Gastroesophageal sphincter (tissue), 4 donors: ENCODE measurements around the gene KAT2A. TPM values are rescaled to one million over a fixed set of nuclear protein-coding genes. Genes with fewer than 3 reads are reported as not detected.

Experiments
- ATAC-seq: fragments of 150-250 bp; one replicate; pipeline ENCODE4 v1.9.1; 2016; ENCODE audit warnings: mild to moderate bottlenecking, moderate library complexity
- H3K27ac ChIP-seq, 4 donors: fragments of 200-600 bp; sonication (generic) in 3 of 4; 1 replicate in 3 of 4; 2 replicates in 1 of 4; pipeline ENCODE4 v1.5.1; 2016 to 2019
- H3K27me3 ChIP-seq: fragments of 200-600 bp; sonication (generic); one replicate; pipeline ENCODE4 v1.5.1; 2019
- H3K36me3 ChIP-seq, 2 donors: fragments of 200-600 bp; sonication (generic); one replicate each; pipeline ENCODE4 v1.5.1; 2019; ENCODE audit warnings: control low read depth in 1 of 2
- H3K4me1 ChIP-seq, 3 donors: fragments of 200-600 bp; sonication (generic); 1 replicate in 2 of 3; 2 replicates in 1 of 3; pipeline ENCODE4 v1.5.1; 2016 to 2019; ENCODE audit warnings: control low read depth in 2 of 3
- H3K4me3 ChIP-seq, 2 donors: fragments of 200-600 bp; sonication (generic); one replicate each; pipeline ENCODE4 v1.5.1; 2019; ENCODE audit warnings: mild to moderate bottlenecking in 1 of 2, moderate library complexity in 1 of 2
- H3K9me3 ChIP-seq, 3 donors: fragments of 200-600 bp; sonication (generic); one replicate each; pipeline ENCODE4 v1.5.1; 2017 to 2019; ENCODE audit warnings: control low read depth in 2 of 3
- EP300 ChIP-seq: sonication (generic); formaldehyde crosslinking; IDR thresholded peaks from one replicate; pipeline ENCODE4 v1.6.1; 2017; ENCODE audit warnings: antibody characterized with exemption, mild to moderate bottlenecking
- POLR2A ChIP-seq, 2 donors: fragments of 450-650 bp; IDR thresholded peaks; one replicate each; pipeline ENCODE4 v1.6.1; 2017; ENCODE audit warnings: antibody characterized with exemption in 2 of 2, mild to moderate bottlenecking in 2 of 2, moderate library complexity in 1 of 2
- POLR2AphosphoS5 ChIP-seq: sonication (generic); formaldehyde crosslinking; IDR thresholded peaks from one replicate; pipeline ENCODE4 v1.6.1; 2017; ENCODE audit warnings: antibody characterized with exemption
- WGBS, 2 donors: methylation state at CpG; one replicate each; pipeline ENCODE4 v1.1.5; 2018; ENCODE audit warnings: low coverage in 1 of 2; 5-methylcytosine and 5-hydroxymethylcytosine counted together
- total RNA-seq, 4 donors: library from RNA; depleted of rRNA; stranded (reverse); fragments of >200 nt; gene quantifications; one replicate each; pipeline ENCODE4 v1.1.0, GENCODE V29; 2016
- TF ChIP-seq, protein P1 (sequence below), 4 experiments: fragments of 200-600 bp in 2 of 4; fragments of 450-650 bp in 2 of 4; sonication (generic) in 1 of 4; IDR thresholded peaks; one replicate each; pipeline ENCODE4 v1.5.1; 2017 to 2019; ENCODE audit warnings: antibody characterized with exemption in 4 of 4, mild to moderate bottlenecking in 2 of 4, moderate library complexity in 2 of 4

KAT2A gene
- total RNA-seq, 4 donors from 2014 or later = 10.3 to 51.2 (median 19.3) TPM

DNA sequence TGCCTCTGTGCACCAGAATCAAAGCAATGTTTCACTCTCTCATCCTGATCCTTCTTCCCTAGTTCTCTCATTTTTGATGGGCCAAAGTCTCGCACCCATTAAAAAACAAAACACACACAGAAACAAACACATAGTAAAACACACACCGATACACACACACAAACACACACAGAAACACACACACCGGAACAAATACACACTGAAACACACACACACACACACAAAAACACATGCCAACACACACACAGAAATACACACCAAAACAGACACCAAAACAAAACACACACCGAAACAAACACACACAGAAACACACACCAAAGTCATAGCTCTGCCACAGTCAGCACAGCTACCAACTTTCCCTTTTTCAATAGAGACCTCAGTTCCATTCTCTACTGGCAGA lies 10.1 kb upstream of the KAT2A start:
- peak overlapping the region in 3 of 4 donors; percentile 49 to 81 (median 64) for H3K27ac ChIP-seq
- 78 to 100% methylated on average over 2 to 4 of the region's 4 CpGs for WGBS, 2 donors
- no peak overlapping the region for H3K4me3 ChIP-seq
- peaks cover 0 to 58% of the 10 kb centered on the region in 2 donors for H3K36me3 ChIP-seq
- TF ChIP-seq, protein P1, sequence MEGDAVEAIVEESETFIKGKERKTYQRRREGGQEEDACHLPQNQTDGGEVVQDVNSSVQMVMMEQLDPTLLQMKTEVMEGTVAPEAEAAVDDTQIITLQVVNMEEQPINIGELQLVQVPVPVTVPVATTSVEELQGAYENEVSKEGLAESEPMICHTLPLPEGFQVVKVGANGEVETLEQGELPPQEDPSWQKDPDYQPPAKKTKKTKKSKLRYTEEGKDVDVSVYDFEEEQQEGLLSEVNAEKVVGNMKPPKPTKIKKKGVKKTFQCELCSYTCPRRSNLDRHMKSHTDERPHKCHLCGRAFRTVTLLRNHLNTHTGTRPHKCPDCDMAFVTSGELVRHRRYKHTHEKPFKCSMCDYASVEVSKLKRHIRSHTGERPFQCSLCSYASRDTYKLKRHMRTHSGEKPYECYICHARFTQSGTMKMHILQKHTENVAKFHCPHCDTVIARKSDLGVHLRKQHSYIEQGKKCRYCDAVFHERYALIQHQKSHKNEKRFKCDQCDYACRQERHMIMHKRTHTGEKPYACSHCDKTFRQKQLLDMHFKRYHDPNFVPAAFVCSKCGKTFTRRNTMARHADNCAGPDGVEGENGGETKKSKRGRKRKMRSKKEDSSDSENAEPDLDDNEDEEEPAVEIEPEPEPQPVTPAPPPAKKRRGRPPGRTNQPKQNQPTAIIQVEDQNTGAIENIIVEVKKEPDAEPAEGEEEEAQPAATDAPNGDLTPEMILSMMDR (IDR thresholded peaks at IDR 0.05) = no peak
- TF ChIP-seq EP300 (no peak), POLR2A (IDR thresholded peaks at IDR 0.05) (no peak), POLR2AphosphoS5 (no peak)
- no peaks in the 10 kb centered on the region for H3K9me3 ChIP-seq
- H3K4me1 ChIP-seq = peaks cover 0 to 79% (median 29%) of the 10 kb centered on the region in 3 donors
- H3K27me3 ChIP-seq = no peaks in the 10 kb centered on the region
- ATAC-seq = no peak

DNA sequence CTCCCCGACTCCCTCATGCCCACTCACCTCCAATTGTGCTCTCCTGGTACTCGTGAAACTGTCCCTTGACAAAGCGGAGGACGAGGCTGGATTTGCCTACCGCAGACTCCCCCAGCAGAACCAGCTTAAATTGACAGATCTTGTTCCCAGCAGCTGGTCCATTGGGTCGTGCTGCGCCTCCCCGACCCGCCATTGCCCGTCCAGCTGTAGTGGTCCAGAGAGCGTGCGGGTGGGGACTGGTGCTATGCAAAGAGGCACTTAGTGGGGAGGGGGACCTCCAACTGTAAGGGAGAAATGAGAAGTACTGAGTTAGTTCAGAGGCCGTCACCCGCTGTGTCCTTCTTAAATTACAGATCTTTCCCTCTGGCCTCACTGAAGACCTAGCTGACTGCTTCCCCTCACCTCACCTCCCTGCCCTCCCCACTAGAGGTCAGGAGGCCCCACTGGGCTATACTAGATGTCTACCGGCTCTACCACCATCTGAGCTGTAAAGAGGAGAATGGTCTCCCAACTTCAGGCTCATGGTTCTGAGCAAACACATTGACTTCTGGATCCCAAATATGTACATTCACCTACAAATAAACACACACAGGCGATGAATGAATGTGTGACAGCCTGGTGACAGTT lies 9.3 kb upstream of the KAT2A start:
- H3K27me3 ChIP-seq = no peaks in the 10 kb centered on the region
- H3K9me3 ChIP-seq = no peaks in the 10 kb centered on the region
- TF ChIP-seq POLR2A (IDR thresholded peaks at IDR 0.05) = no peak
- TF ChIP-seq EP300 = no peak
- no peak for TF ChIP-seq POLR2AphosphoS5
- TF ChIP-seq, protein P1 (IDR thresholded peaks at IDR 0.05) = no peak
- peaks cover 0 to 71% (median 29%) of the 10 kb centered on the region in 3 donors for H3K4me1 ChIP-seq
- 75% methylated on average over 2 of the region's 16 CpGs; no CpG with 5 or more reads in 1 of the 2 donors for WGBS, 2 donors
- H3K4me3 ChIP-seq = no peak overlapping the region
- H3K27ac ChIP-seq = peak overlapping the region in 3 of 4 donors; percentile 49 to 81 (median 64)
- no peak for ATAC-seq
- peaks cover 0 to 58% of the 10 kb centered on the region in 2 donors for H3K36me3 ChIP-seq

DNA sequence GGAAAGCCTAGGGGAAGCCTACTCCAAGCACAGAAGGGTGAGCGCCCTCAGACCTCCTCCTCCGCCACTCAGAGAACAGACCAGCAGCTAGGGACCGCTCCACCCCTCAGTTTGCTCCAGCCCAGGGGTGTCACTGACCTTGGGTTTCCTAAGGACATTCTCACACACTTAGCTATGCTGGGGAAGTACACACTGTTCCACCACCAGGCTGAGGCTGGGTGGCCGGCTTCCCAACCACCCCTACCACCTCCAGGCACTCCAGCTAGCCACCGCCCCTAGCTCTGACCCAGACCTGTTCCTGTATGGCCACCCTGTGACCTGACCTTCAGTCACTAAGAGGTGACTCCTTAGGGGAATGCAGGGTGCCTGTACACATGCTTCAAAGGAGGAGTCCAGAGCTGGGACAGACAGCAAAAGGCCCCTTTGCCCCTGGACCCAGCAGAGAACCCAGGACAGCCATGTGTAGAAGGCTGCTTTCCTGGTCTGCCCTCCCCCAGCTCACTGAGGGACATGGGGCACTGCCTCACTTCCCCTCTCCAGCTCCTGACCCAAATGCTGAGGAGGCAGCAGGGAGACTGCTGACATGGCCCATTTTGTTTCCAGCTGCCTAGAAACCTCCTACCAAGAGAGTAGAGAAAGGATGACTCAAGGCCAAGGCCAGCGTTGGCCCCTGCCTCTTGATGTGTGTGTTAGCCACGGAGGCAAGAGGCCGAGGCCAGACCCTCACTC lies 8.1 kb upstream of the KAT2A start:
- no peak for TF ChIP-seq EP300
- TF ChIP-seq, protein P1 (IDR thresholded peaks at IDR 0.05) = peak in 1 of 4 experiments; percentile 7

DNA sequence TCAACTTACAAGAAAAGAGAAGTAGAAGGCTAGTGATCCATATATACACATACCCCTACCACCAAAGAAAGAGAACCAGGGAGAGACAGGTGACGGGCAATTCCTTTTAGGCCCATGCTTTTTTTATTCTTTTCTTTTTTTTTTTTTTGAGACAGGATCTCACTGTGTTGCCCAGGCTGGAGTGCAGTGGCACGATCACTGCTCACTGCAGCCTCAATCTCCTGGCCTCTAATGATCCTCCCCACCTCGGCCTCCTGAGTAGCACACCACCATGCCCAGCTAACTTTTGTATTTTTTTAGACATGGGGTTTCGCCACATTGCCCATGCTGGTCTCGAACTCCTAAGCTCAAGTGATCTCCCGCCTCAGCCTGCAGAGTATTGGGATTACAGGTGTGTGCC lies 6.2 kb upstream of the KAT2A start:
- no peak for TF ChIP-seq EP300
- no peak for ATAC-seq
- H3K27ac ChIP-seq = no peak overlapping the region
- H3K4me3 ChIP-seq = no peak overlapping the region
- H3K36me3 ChIP-seq = peaks cover 0 to 63% of the 10 kb centered on the region in 2 donors
- WGBS, 2 donors = 79 to 96% methylated on average over 2 to 6 of the region's 6 CpGs
- no peaks in the 10 kb centered on the region for H3K9me3 ChIP-seq
- no peaks in the 10 kb centered on the region for H3K27me3 ChIP-seq
- H3K4me1 ChIP-seq = peaks cover 0 to 50% (median 18%) of the 10 kb centered on the region in 3 donors

More for the DNA sequence above, 8.1 kb upstream of the KAT2A start:
- WGBS, 2 donors = 90% methylated on average over 3 of the region's 8 CpGs; no CpG with 5 or more reads in 1 of the 2 donors
- H3K4me3 ChIP-seq = no peak overlapping the region
- no peaks in the 10 kb centered on the region for H3K9me3 ChIP-seq
- peaks cover 0 to 61% (median 29%) of the 10 kb centered on the region in 3 donors for H3K4me1 ChIP-seq
- ATAC-seq = peak; percentile 73
- peak overlapping the region in 3 of 4 donors; percentile 49 to 81 (median 64) for H3K27ac ChIP-seq
- no peaks in the 10 kb centered on the region for H3K27me3 ChIP-seq
- peaks cover 0 to 63% of the 10 kb centered on the region in 2 donors for H3K36me3 ChIP-seq

DNA sequence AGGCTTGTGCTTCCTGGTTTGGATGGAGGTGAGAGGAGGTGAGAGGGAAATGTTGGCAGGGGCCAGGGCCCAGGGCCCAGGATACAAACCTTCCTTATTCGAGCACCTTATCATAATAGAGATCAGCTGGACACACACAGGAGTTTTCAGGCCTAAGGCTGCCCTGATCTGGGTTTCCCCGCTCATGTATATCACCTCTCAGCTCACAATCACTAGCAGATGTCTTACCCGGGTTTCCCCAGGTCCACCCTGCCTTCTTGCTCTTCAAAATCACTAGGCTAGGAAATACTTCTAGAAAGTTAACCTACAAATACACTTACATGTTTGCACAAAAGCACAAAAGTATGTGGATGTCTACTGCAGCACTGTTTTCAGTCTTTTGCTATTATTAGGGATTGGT lies 5.7 kb upstream of the KAT2A start:
- peaks cover 0 to 50% (median 18%) of the 10 kb centered on the region in 3 donors for H3K4me1 ChIP-seq
- H3K27me3 ChIP-seq = no peaks in the 10 kb centered on the region
- H3K4me3 ChIP-seq = no peak overlapping the region
- WGBS, 2 donors = 63 to 81% methylated on average over 1 to 3 of the region's 3 CpGs
- TF ChIP-seq EP300 (no peak), POLR2AphosphoS5 (no peak), POLR2A (IDR thresholded peaks at IDR 0.05) (no peak)
- TF ChIP-seq, protein P1 (IDR thresholded peaks at IDR 0.05) = no peak
- H3K36me3 ChIP-seq = peaks cover 0 to 63% of the 10 kb centered on the region in 2 donors
- no peak overlapping the region for H3K27ac ChIP-seq
- H3K9me3 ChIP-seq = no peaks in the 10 kb centered on the region
- no peak for ATAC-seq
